HG02763 (cell line): ENCODE data around the gene ISCU.

Source experiments
- ATAC-seq: cut with Tn5 transposase; IDR thresholded peaks from one replicate; pipeline ENCODE4 v1.9.1; 2021; ENCODE audit warnings: mild to moderate bottlenecking, moderate library complexity; ENCODE audit not compliant: unreplicated experiment

Gene ISCU

GRCh38 chr12:108562348-108563135 lies at the start of gene ISCU:
ISCU (plus strand) TSS chr12:108562596; CDS start chr12:108562623, 27 bp downstream.
- peak; percentile 62 for ATAC-seq

GRCh38 chr12:108514468-108514972 lies 47.9 kb upstream of the ISCU start:
- ATAC-seq = no peak

GRCh38 chr12:108514973-108515814 lies 47.2 kb upstream of the ISCU start, which contains the start of gene FICD:
FICD (plus strand) TSS chr12:108515277; CDS start chr12:108516973, 1,696 bp downstream.
- ATAC-seq = peak; percentile 88

DNA sequence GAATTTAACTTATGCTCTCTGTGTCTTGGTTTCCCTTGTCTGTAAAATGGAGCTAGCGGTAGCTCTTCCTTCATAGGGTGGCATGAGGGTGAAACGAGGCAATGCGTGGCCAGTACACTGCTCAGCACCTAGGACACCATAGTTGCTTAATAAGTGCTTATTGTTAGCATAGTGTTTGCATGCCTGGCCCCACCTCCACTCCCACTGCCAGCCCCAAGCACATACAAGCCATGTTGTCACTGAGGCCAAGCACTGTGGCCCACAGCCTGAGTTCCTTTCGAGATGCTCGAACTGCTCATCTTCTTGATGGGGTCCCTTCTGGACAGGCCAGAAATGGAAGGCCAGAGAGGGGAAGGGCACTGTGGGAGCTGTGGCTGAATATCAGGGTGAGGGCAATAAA lies 46.5 kb upstream of the ISCU start:
- ATAC-seq = no peak

GRCh38 chr12:108516511-108517275 lies 45.7 kb upstream of the ISCU start:
- ATAC-seq = no peak

DNA sequence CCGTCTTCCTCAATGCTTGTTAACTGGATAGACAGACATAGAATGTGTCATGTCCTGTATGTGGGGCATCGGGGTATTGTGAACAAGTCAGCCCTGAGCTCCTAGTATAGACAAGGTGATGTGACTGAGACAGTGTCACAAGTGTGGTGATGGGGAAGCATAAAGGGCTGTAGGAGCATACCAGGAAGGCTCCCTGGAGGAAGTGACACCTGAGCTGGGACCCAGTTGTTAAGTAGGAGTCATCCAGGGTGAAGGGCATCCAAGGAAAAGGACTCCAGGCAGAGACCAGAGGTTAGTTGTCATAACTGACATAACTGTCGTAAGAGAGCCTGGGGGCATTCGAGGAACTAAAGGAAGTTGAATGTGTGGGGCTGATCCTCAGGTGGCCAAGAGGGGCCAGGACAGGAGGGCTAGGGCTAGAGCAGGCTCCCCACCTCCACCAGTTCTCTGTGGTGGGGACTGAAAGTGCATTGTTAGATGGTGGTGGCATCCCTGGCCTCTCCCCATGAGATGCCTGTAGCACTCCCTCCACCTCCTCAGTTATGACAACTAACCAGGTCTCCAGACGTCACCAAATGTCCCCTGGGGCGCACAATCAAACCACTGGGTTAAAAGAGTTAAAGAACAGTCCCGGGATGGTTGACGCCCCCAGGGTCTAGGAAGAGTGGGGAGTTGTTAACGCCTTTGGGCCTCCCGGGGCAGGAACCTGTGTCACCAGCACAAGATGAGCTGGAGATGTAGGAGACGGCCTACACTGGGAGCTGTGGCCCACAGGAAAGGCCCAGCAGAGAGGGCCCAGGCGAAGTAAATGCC lies 44.9 kb upstream of the ISCU start:
- no peak for ATAC-seq

GRCh38 chr12:108518101-108518715 lies 44.2 kb upstream of the ISCU start:
- ATAC-seq = no peak

DNA sequence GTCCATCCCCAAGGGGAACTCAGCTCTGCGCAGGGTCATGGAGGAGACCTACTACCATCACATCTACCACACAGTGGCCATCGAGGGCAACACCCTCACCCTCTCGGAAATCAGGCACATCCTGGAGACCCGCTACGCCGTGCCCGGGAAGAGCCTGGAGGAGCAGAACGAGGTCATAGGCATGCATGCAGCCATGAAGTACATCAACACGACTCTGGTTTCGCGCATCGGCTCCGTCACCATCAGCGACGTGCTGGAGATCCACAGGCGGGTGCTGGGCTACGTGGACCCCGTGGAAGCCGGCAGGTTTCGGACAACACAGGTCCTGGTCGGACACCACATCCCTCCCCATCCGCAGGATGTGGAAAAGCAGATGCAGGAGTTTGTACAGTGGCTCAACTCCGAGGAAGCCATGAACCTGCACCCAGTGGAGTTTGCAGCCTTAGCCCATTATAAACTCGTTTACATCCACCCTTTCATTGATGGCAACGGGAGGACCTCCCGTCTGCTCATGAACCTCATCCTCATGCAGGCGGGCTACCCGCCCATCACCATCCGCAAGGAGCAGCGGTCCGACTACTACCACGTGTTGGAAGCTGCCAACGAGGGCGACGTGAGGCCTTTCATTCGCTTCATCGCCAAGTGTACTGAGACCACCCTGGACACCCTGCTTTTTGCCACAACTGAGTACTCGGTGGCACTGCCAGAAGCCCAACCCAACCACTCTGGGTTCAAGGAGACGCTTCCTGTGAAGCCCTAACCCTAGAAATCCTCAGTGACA lies 43.5 kb upstream of the ISCU start:
- no peak for ATAC-seq

DNA sequence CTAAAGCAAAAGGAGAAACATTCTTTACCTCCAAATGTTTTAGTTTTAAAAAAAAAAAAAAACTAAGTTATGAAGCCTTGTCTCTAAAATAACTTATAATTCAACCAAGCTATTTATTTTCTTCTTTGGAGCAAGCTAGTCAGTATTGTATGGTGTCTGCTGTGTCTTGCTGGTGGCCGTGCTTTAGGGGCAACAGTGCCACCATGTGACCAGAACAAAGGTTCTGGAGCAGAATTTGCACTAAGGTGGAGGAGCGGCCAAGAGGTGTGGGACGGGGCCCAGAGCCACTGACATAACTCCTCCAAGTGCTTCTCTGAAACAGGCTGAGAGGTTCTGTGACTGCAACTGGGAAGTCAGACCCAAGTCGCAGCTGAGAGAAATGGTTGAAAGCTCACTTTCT lies 42.8 kb upstream of the ISCU start:
- ATAC-seq = no peak

GRCh38 chr12:108523365-108523764 lies 39.0 kb upstream of the ISCU start:
- no peak for ATAC-seq

DNA sequence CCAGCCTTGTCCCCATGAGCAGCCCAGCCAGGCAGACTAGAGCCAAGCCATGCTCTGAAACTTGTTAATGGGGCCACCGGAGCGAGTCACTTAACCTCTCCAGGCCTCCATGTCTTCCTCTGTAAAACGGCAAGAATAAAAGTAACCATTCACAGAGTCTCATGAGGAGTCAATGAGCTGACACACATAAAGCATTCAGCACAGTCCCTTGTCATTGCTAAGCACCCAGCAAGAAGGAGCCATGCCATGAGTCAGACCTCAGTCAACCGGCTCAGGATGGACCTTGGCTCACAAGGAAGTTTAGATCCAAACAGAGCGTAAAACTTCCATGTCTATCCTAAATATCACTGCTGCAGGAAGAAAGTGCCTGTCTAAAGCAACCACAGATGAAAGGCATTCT lies 36.7 kb upstream of the ISCU start:
- ATAC-seq = no peak

- ATAC-seq = no peak
These were observed 35.8 kb upstream of the ISCU start for GRCh38 chr12:108526482-108527165.

DNA sequence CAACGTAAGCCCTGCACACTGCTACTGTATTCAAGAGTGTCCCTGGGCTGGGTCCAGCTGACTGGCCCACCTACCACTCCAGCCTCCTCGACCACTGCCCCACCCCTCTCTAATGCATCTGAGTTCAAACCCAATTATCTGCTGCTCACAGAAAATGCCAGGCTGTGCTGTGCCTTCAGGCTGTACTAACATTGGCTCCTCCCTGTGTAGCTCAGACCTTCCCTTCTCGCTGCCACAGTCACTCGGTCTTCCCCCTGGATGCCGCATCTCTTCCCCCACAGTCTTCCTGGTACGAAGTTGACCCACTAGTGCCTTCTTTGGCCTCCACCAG lies 35.3 kb upstream of the ISCU start:
- no peak for ATAC-seq

GRCh38 chr12:108530161-108530560 lies 32.2 kb upstream of the ISCU start:
- no peak for ATAC-seq

DNA sequence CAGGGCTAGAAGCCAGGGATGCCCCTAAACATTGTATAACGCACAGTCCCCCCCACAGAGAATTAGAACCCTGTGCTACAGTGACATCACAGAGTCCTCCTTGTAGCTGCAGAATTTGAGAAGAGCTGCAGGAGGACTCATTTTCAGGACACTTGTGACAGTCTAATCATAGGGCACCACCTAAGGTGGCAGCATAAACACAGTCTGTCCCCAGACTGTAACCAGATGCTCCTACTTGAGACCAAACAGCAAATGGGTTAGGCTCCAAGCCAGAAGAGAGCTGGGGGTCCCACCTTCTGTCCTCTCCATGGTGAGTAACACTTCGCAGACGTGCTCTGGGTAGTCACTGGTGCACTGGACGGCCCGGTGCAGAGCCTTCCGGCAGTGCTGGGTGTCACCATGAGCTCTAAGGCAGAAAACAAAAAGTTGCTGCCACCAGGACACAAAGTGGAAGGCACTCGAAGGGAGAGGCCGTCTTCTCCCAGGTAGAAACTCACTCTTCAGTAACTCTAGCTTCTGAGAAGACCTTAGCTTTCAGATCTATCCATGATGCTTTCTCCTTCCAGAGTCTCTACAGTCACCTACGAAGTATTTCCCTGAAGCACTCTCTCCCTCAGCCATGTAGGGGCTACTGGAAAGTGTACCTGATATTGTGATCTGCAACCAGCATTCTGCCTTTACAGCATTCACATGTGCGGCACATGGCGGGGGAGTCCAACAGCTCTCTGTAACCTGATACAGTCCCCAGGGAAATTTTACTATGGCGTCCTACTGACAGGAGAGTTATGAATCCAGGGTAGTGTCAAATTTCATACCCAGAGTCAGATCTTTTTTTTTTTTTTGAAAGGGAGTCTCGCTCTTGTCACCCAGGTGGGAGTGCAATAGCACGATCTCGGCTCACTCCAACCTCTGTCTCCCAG lies 30.2 kb upstream of the ISCU start:
- ATAC-seq = no peak

GRCh38 chr12:108538146-108538545 lies 24.2 kb upstream of the ISCU start:
- no peak for ATAC-seq

GRCh38 chr12:108538616-108539195 lies 23.7 kb upstream of the ISCU start:
- ATAC-seq = no peak
